Measurements from ENCODE around the gene STMN1. TPM values are rescaled to one million over a fixed set of nuclear protein-coding genes. Genes with fewer than 3 reads are reported as not detected.

Gene STMN1
- total RNA-seq, 1 donor: 85.9 TPM

- DNase-seq (ENCODE audit: low read depth): no peak
- no peak for TF ChIP-seq CTCF (IDR thresholded peaks at IDR 0.05; ENCODE audit: insufficient read depth, low read depth, low read length)
- H3K4me3 ChIP-seq (ENCODE audit: low read depth, low read length): no peak overlapping the region
These were observed 34.3 kb downstream of the STMN1 start for GRCh38 chr1:25871704-25872494.

- DNase-seq (ENCODE audit: low read depth): no peak
- no peak overlapping the region for H3K4me3 ChIP-seq (ENCODE audit: low read depth, low read length)
- no peak for TF ChIP-seq CTCF (IDR thresholded peaks at IDR 0.05; ENCODE audit: insufficient read depth, low read depth, low read length)
These were observed 35.0 kb downstream of the STMN1 start for GRCh38 chr1:25871086-25871703.

- no peak for DNase-seq (ENCODE audit: low read depth)
- TF ChIP-seq CTCF (IDR thresholded peaks at IDR 0.05; ENCODE audit: insufficient read depth, low read depth, low read length): no peak
- no peak overlapping the region for H3K4me3 ChIP-seq (ENCODE audit: low read depth, low read length)
These were observed 35.6 kb downstream of the STMN1 start for GRCh38 chr1:25870614-25871013.

GRCh38 chr1:25869909-25870606, 36.2 kb downstream of the STMN1 start:
- no peak for TF ChIP-seq CTCF (IDR thresholded peaks at IDR 0.05; ENCODE audit: insufficient read depth, low read depth, low read length)
- no peak overlapping the region for H3K4me3 ChIP-seq (ENCODE audit: low read depth, low read length)
- DNase-seq (ENCODE audit: low read depth): no peak

- H3K4me3 ChIP-seq (ENCODE audit: low read depth, low read length): no peak overlapping the region
- DNase-seq (ENCODE audit: low read depth): no peak
- TF ChIP-seq CTCF (IDR thresholded peaks at IDR 0.05; ENCODE audit: insufficient read depth, low read depth, low read length): no peak
These were observed 38.8 kb downstream of the STMN1 start for GRCh38 chr1:25867210-25867991.

- DNase-seq (ENCODE audit: low read depth): no peak
- TF ChIP-seq CTCF (IDR thresholded peaks at IDR 0.05; ENCODE audit: insufficient read depth, low read depth, low read length): no peak
- no peak overlapping the region for H3K4me3 ChIP-seq (ENCODE audit: low read depth, low read length)
These were observed 39.9 kb downstream of the STMN1 start for GRCh38 chr1:25866288-25866687.

Data from fibroblast of villous mesenchyme (primary cell).